ENCODE data around the gene AVL9. TPM values are rescaled to one million over a fixed set of nuclear protein-coding genes. Genes with fewer than 3 reads are reported as not detected.

Gene AVL9
- total RNA-seq, 4 donors from 2014 or later: 50.9 to 69.2 (median 62.9) TPM

DNA sequence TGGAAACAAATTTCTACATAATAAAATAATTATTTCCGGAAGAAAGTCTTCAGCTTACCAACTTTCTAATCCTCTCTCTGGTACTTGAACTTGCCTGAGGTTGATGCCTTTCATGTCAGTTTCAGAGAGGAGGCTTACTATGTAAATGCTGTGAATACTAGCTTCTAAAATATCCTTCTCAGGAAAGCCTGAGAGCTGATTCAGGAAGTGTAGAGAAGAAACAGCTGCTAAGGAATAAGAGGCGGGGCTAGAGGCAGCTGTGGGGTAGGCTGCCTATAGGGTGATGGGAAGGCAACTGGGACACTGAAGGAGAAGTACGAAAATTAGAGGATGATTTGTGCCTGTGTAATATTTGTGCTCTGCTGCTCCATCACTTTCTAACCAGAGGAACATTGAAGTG, 69.3 kb downstream of the AVL9 start:
- Histone ChIP-seq H3K4me3 (no peak overlapping the region), H3K27ac (no peak overlapping the region), H3K9me3 (no peaks in the 10 kb centered on the region), H3K27me3 (no peaks in the 10 kb centered on the region), H3K36me3 (peaks cover 0 to 18% (median 8%) of the 10 kb centered on the region in 4 donors), H3K4me1 (peaks cover 0 to 29% (median 3%) of the 10 kb centered on the region in 4 donors)
- no peak for TF ChIP-seq POLR2A (IDR thresholded peaks at IDR 0.05)
- TF ChIP-seq, protein P1, sequence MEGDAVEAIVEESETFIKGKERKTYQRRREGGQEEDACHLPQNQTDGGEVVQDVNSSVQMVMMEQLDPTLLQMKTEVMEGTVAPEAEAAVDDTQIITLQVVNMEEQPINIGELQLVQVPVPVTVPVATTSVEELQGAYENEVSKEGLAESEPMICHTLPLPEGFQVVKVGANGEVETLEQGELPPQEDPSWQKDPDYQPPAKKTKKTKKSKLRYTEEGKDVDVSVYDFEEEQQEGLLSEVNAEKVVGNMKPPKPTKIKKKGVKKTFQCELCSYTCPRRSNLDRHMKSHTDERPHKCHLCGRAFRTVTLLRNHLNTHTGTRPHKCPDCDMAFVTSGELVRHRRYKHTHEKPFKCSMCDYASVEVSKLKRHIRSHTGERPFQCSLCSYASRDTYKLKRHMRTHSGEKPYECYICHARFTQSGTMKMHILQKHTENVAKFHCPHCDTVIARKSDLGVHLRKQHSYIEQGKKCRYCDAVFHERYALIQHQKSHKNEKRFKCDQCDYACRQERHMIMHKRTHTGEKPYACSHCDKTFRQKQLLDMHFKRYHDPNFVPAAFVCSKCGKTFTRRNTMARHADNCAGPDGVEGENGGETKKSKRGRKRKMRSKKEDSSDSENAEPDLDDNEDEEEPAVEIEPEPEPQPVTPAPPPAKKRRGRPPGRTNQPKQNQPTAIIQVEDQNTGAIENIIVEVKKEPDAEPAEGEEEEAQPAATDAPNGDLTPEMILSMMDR (IDR thresholded peaks at IDR 0.05): no peak
- no peak for TF ChIP-seq POLR2AphosphoS5 (IDR thresholded peaks at IDR 0.05)
- TF ChIP-seq EP300 (IDR thresholded peaks at IDR 0.05; ENCODE audit: low read depth): no peak
- in situ Hi-C loops (cut with MboI; ENCODE audit: low pct_ligation_motif_present in 1 of 4, low pct_unique_long_range_greater_than_20kb in 1 of 4, low sequenced_read_pairs in 3 of 4) (no loop called here), intact Hi-C loops (cut with DNase I; ENCODE audit: low total_unique reads) (no loop called here)
- DNase-seq: no peak
- 50 to 60% methylated on average over 2 of the region's 3 CpGs for WGBS, 2 donors (ENCODE audit: low coverage in 1 of 2)

DNA sequence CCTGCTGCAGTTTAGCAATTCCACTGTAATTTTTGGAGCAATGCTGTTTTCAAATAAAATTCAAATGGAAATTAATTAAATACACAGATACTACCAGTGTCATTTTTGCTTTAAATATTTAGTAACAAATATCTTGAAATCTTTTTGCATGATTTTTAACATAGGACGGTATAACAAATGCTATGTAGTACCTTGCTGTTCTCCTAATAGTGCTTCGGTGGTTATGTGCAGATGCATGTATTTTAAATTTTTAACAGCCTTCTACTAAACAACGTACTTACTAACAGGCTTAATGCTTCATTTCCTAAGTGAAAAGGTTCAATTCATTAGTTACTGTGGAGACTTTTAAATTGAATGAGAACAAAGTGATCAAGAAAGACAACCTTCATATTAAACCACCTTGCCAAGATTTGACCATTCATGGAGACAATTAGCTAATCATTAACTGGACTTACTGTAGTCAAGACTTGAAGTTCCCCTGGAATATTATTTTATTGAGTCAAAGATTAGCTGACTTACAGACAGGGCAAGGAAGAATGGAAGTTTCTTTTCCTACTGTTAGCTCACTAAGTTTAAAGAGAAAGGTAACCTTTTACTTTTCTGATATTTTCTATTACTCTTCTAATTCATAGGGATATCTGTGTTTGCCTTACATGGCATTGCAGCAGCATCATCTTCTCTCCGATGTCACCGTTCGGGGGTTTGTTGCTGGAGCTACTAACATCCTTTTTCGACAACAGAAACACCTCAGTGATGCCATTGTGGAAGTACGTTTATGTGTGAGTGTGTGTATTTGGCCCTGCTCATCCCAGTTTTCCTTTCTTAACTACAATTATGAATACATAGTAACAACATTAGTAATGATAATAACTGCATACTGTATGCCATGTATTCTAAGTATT, 74.3 kb downstream of the AVL9 start:
- peak overlapping the region in 1 of 4 donors; percentile 15 for H3K4me3 ChIP-seq
- no peak for TF ChIP-seq EP300 (IDR thresholded peaks at IDR 0.05; ENCODE audit: low read depth)
- TF ChIP-seq POLR2AphosphoS5 (IDR thresholded peaks at IDR 0.05): no peak
- TF ChIP-seq, protein P1 (IDR thresholded peaks at IDR 0.05): no peak
- TF ChIP-seq POLR2A (IDR thresholded peaks at IDR 0.05): no peak
- peaks cover 0 to 19% (median 4%) of the 10 kb centered on the region in 4 donors for H3K4me1 ChIP-seq
- H3K27ac ChIP-seq: peak overlapping the region; percentile 3 to 62 (median 55)
- intact Hi-C loops (cut with DNase I; ENCODE audit: low total_unique reads) (no loop called here), in situ Hi-C loops (cut with MboI; ENCODE audit: low pct_ligation_motif_present in 1 of 4, low pct_unique_long_range_greater_than_20kb in 1 of 4, low sequenced_read_pairs in 3 of 4) (no loop called here)
- DNase-seq: no peak
- no peaks in the 10 kb centered on the region for H3K27me3 ChIP-seq
- WGBS, 2 donors (ENCODE audit: low coverage in 1 of 2): 63 to 70% methylated on average over 3 to 8 of the region's 8 CpGs
- H3K36me3 ChIP-seq: peaks cover 0 to 19% (median 9%) of the 10 kb centered on the region in 4 donors
- H3K9me3 ChIP-seq: no peaks in the 10 kb centered on the region

DNA sequence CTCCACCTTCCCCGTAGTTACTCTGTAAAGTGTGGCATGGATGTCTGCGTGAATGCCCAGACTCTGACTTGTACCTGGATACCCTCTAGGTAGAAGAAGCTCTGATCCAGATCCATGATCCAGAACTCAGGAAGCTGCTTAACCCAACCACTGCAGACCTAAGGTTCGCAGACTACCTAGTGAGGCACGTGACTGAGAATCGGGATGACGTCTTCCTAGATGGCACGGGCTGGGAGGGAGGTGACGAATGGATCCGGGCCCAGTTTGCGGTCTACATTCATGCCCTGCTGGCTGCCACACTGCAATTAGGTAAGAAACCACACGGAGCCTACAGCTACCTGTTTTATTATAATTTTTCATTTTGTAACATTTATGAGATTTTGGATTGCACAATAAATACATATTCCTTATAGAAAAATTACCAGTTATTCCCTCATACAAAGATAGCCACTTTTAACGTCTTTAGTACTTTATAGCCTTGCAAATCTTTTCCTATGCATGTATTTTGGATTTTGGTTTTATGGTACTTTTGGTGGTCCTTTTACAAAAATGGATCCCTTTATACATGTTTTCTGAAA, 77.9 kb downstream of the AVL9 start:
- Histone ChIP-seq H3K27me3 (no peaks in the 10 kb centered on the region), H3K9me3 (no peaks in the 10 kb centered on the region), H3K27ac (no peak overlapping the region), H3K4me3 (no peak overlapping the region), H3K36me3 (peaks cover 0 to 35% (median 16%) of the 10 kb centered on the region in 4 donors), H3K4me1 (peaks cover 0 to 17% (median 4%) of the 10 kb centered on the region in 4 donors)
- 86 to 96% methylated on average over 4 to 12 of the region's 12 CpGs for WGBS, 2 donors (ENCODE audit: low coverage in 1 of 2)
- intact Hi-C loops (cut with DNase I; ENCODE audit: low total_unique reads) (no loop called here), in situ Hi-C loops (cut with MboI; ENCODE audit: low pct_ligation_motif_present in 1 of 4, low pct_unique_long_range_greater_than_20kb in 1 of 4, low sequenced_read_pairs in 3 of 4) (no loop called here)
- no peak for TF ChIP-seq POLR2AphosphoS5 (IDR thresholded peaks at IDR 0.05)
- no peak for TF ChIP-seq POLR2A (IDR thresholded peaks at IDR 0.05)
- TF ChIP-seq, protein P1 (IDR thresholded peaks at IDR 0.05): no peak
- TF ChIP-seq EP300 (IDR thresholded peaks at IDR 0.05; ENCODE audit: low read depth): no peak
- DNase-seq: no peak

DNA sequence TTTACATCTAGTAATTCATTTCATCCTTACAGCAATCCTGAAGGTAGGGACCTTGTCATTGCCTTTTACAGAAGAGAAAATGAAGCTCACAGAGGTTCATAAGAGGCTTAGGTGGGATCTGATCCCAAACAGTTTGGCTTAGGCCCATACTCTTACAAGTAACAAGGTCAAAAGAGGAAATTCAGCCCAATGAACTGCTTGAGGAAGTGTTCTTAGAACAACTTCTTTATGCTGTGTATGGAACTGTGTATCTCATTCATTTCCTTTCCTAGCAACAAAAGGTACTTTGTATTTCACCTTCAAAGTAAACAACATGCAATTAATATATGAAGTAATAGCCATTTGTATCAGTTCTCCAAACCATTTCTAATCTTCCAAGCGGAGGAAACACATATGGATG, 79.3 kb downstream of the AVL9 start:
- TF ChIP-seq POLR2AphosphoS5 (IDR thresholded peaks at IDR 0.05): no peak
- no peak for TF ChIP-seq EP300 (IDR thresholded peaks at IDR 0.05; ENCODE audit: low read depth)
- TF ChIP-seq, protein P1 (IDR thresholded peaks at IDR 0.05): no peak
- TF ChIP-seq POLR2A (IDR thresholded peaks at IDR 0.05): no peak
- intact Hi-C loops (cut with DNase I; ENCODE audit: low total_unique reads): no loop called here
- Histone ChIP-seq H3K4me1 (peaks cover 0 to 7% (median 2%) of the 10 kb centered on the region in 4 donors), H3K27ac (no peak overlapping the region), H3K27me3 (no peaks in the 10 kb centered on the region), H3K9me3 (no peaks in the 10 kb centered on the region), H3K4me3 (no peak overlapping the region), H3K36me3 (peaks cover 0 to 35% (median 16%) of the 10 kb centered on the region in 4 donors)
- in situ Hi-C loops (cut with MboI; ENCODE audit: low pct_ligation_motif_present in 1 of 4, low pct_unique_long_range_greater_than_20kb in 1 of 4, low sequenced_read_pairs in 3 of 4): no loop called here
- no peak for DNase-seq
- 100% methylated on average over 1 of the region's 1 CpG for WGBS, 2 donors (ENCODE audit: low coverage in 1 of 2)
